ENCODE data around the gene TAS2R4.

DNA sequence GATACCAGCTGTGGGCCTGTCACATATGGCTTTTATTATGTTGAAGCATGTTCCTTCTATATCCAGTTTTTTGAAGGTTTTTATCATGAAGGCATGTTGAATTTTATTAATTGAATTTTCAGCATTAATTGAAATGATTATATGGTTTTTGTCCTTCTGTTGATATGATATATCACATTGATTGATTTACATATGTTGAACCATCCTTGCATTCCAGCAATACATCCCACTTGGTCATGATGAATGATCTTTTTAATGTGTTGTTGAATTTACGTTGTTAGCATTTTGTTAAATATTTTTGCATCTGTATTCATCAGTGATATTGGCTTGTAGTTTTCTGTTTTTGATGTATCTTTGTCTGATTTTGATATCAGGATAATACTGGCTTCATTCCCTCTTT lies 43.6 kb downstream of the TAS2R4 start:
- no peak for TF ChIP-seq NFIC (IDR thresholded peaks at IDR 0.05)
- no peak for TF ChIP-seq CEBPB (IDR thresholded peaks at IDR 0.05)
- TF ChIP-seq MAX (IDR thresholded peaks at IDR 0.05) = no peak
- TF ChIP-seq FOXM1 (IDR thresholded peaks at IDR 0.05; ENCODE audit: borderline replicate concordance, low read depth) = no peak
- no peak for TF ChIP-seq YY1 (IDR thresholded peaks at IDR 0.05; ENCODE audit: low read depth)
- no peak for TF ChIP-seq EP300 (IDR thresholded peaks at IDR 0.05; ENCODE audit: borderline replicate concordance)
- TF ChIP-seq TEAD4 (IDR thresholded peaks at IDR 0.05) = no peak
- TF ChIP-seq CREB1 (IDR thresholded peaks at IDR 0.05; ENCODE audit: low read depth) = no peak
- TF ChIP-seq TAF1 (IDR thresholded peaks at IDR 0.05; ENCODE audit: low read depth) = no peak
- no peak for TF ChIP-seq REST (IDR thresholded peaks at IDR 0.05; ENCODE audit: low read depth)
- TF ChIP-seq USF1 (IDR thresholded peaks at IDR 0.05) = no peak
- no peak for TF ChIP-seq ZBTB7A (IDR thresholded peaks at IDR 0.05; ENCODE audit: low read depth)

Data from Ishikawa (cell line).